HG03565 (cell line): ENCODE results near the gene F7.
"Not testable (repeated sequence)": the region's sequence is repeated elsewhere in the genome, so short reads cannot be mapped to it uniquely, and the experiment has no call there.

Experiments used
- ATAC-seq: cut with Tn5 transposase; IDR thresholded peaks from one replicate; pipeline ENCODE4 v1.9.1; 2021; ENCODE audit warnings: mild to moderate bottlenecking, moderate library complexity; ENCODE audit not compliant: unreplicated experiment

Gene F7

GRCh38 chr13:113150550-113151365 lies 45.2 kb downstream of the F7 start:
- ATAC-seq: no peak

GRCh38 chr13:113151745-113152690 lies 46.4 kb downstream of the F7 start:
- ATAC-seq: no peak

GRCh38 chr13:113152691-113152983 lies 47.0 kb downstream of the F7 start:
- no peak for ATAC-seq

- peak; percentile 25 for ATAC-seq
These were observed 47.6 kb downstream of the F7 start for GRCh38 chr13:113152984-113153809.

GRCh38 chr13:113153810-113154748 lies 48.5 kb downstream of the F7 start:
- ATAC-seq: peak; percentile 38

- ATAC-seq: no peak
These were observed 49.6 kb downstream of the F7 start for GRCh38 chr13:113155201-113155600.

- no peak for ATAC-seq
These were observed 50.5 kb downstream of the F7 start for GRCh38 chr13:113155982-113156655.

- ATAC-seq: no peak
These were observed 51.8 kb downstream of the F7 start for GRCh38 chr13:113157206-113157928.

GRCh38 chr13:113157929-113158747 lies 52.5 kb downstream of the F7 start, which contains the start of gene PROZ:
Gene PROZ (plus strand): TSS chr13:113158648. CDS start chr13:113158661, 13 bp downstream.
- no peak for ATAC-seq

GRCh38 chr13:113158946-113159345 lies 53.4 kb downstream of the F7 start:
- no peak for ATAC-seq

GRCh38 chr13:113159701-113160100 lies 54.1 kb downstream of the F7 start:
- ATAC-seq: no peak

GRCh38 chr13:113160983-113161382 lies 55.4 kb downstream of the F7 start:
- no peak for ATAC-seq

- ATAC-seq: no peak
These were observed 55.8 kb downstream of the F7 start for GRCh38 chr13:113161433-113161832.

- not testable (repeated sequence) for ATAC-seq
These were observed 56.4 kb downstream of the F7 start for GRCh38 chr13:113161975-113162374.

- no peak for ATAC-seq
These were observed 57.4 kb downstream of the F7 start for GRCh38 chr13:113162783-113163685.

- no peak for ATAC-seq
These were observed 58.9 kb downstream of the F7 start for GRCh38 chr13:113164492-113164891.

GRCh38 chr13:113166266-113166665 lies 60.7 kb downstream of the F7 start:
- ATAC-seq: no peak
